Measurements from ENCODE around the gene GRIA4.

GRCh38 chr11:105648762-105649161, 38.9 kb downstream of the GRIA4 start:
- TF ChIP-seq POLR2A (IDR thresholded peaks at IDR 0.05) (no peak), POLR2AphosphoS5 (IDR thresholded peaks at IDR 0.05; ENCODE audit: insufficient read depth in 1 of 2, low read depth in 1 of 2) (no peak)
- TF ChIP-seq, protein P1, sequence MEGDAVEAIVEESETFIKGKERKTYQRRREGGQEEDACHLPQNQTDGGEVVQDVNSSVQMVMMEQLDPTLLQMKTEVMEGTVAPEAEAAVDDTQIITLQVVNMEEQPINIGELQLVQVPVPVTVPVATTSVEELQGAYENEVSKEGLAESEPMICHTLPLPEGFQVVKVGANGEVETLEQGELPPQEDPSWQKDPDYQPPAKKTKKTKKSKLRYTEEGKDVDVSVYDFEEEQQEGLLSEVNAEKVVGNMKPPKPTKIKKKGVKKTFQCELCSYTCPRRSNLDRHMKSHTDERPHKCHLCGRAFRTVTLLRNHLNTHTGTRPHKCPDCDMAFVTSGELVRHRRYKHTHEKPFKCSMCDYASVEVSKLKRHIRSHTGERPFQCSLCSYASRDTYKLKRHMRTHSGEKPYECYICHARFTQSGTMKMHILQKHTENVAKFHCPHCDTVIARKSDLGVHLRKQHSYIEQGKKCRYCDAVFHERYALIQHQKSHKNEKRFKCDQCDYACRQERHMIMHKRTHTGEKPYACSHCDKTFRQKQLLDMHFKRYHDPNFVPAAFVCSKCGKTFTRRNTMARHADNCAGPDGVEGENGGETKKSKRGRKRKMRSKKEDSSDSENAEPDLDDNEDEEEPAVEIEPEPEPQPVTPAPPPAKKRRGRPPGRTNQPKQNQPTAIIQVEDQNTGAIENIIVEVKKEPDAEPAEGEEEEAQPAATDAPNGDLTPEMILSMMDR (IDR thresholded peaks at IDR 0.05), result no peak
